ENCODE measurements around the gene ARSB.

DNA sequence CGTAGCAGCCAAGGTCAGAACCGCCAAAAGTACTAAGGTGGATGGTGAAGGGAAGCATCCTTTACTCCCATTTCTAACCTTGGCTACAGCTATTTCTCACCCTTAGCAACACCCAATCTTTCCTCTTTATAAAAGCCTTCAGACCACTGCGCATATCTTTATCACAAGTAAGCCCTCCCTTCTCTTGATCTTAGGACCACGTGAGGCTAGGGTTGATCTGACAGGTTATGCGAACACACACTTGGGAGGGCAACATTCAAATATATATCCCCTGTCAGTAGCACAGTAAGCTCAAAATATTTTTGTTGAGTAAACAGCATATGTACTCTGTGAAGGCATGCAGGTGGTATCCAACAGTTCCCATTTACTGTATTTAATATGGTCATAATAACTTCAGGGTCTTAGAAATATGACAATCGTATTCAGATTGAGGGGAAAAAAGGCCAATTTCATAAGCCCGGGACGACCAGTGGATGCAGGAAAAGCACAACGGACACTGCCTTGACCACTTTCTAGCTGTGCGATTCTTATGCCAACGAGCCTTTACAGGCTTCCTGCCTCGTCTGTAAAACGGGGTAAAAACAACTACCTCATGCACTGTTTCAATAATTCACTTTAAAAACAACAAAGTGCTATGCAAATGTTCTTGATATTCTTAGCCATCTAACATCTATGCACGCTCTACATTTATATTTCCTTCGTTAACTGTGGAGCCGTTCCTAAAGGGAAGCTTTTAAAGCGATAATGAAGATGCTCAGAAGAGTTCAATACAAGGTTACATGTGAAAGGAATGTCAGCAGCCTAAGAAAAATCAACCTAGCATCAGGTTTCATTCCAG, 1.3 kb downstream of the ARSB start:
- TF ChIP-seq, protein P1, sequence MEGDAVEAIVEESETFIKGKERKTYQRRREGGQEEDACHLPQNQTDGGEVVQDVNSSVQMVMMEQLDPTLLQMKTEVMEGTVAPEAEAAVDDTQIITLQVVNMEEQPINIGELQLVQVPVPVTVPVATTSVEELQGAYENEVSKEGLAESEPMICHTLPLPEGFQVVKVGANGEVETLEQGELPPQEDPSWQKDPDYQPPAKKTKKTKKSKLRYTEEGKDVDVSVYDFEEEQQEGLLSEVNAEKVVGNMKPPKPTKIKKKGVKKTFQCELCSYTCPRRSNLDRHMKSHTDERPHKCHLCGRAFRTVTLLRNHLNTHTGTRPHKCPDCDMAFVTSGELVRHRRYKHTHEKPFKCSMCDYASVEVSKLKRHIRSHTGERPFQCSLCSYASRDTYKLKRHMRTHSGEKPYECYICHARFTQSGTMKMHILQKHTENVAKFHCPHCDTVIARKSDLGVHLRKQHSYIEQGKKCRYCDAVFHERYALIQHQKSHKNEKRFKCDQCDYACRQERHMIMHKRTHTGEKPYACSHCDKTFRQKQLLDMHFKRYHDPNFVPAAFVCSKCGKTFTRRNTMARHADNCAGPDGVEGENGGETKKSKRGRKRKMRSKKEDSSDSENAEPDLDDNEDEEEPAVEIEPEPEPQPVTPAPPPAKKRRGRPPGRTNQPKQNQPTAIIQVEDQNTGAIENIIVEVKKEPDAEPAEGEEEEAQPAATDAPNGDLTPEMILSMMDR (IDR thresholded peaks at IDR 0.05) = no peak
- no peak for TF ChIP-seq POLR2A (IDR thresholded peaks at IDR 0.05)
